Measurements from ENCODE around the gene BRIP1.

Gene BRIP1

DNA sequence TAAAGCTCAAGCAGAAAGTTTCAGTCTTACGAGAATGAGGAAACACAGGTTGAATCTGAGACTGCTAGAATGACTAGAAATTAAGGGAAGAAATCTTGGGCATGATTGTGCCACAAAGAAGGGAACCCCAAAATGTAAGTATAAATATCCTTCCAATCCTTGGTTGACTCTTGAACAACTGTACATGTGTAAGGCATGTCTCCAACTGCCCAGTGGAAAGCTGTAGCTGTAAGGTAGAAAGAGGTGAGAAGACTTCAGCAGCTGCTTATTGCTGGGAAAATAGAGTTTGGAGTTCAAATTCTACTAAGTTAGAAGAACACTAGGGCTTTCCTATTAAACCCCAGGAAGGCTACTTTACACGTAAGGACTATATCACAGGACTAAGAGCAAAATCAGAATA lies 212.6 kb downstream of the BRIP1 start:
- DNase-seq, result no peak

DNA sequence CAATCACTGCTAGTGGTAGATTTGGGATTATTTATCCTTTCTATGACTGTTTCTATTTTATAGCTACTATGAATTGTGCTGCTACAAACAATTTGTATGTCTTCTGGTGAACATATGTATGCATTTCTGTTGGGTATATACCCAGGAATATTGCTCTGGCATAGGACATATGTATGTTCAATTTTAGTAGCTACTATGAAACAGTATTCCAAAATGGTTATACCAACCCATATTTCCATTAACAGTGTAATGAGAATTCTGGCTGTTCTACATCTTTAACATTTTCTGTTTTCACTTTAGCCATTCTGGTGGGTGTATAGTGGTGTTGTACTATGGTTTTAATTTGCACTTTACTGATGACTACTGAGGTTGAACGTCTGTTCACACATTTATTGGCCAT lies 214.7 kb downstream of the BRIP1 start:
- no peak for DNase-seq

DNA sequence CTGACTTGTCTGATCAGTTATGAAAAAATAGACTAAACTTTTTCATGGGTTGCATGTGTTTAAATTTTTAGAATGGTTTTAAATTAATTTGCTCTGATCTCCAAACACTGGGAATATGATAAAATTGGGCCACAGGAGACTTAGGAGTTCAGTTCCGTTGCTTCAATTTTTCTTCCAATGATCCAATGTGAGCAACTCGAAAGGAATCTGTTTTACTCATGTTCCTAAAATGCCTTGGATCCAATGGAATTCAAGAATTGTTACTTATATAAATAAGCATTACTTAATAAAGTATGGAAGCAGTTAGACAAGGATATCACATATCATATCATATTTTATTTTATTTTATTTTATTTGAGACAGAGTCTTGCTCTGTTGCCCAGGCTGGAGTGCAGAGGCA lies 216.3 kb downstream of the BRIP1 start:
- no peak for DNase-seq

DNA sequence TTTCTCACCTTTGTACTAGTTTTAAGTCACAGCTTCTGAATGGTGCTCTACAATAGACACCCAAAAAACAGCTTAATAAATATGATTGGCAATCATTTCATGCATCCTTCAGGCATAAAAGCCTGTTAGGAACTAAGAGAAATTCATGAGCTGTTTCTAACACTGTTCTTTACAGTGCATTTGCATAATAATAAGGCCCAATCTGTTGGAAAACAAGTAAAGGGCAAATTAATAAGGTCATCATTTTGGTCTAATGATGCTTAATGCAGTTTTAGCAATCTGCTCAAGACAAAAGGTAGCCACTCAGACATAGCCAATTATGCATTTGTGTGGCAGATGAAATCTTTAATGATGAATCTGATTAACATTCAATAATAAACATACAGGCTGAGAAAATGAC lies 216.8 kb downstream of the BRIP1 start:
- no peak for DNase-seq

GRCh38 chr17:61645920-61646319 lies 217.4 kb downstream of the BRIP1 start:
- no peak for DNase-seq

GRCh38 chr17:61644800-61645774 lies 218.2 kb downstream of the BRIP1 start:
- DNase-seq, result no peak

DNA sequence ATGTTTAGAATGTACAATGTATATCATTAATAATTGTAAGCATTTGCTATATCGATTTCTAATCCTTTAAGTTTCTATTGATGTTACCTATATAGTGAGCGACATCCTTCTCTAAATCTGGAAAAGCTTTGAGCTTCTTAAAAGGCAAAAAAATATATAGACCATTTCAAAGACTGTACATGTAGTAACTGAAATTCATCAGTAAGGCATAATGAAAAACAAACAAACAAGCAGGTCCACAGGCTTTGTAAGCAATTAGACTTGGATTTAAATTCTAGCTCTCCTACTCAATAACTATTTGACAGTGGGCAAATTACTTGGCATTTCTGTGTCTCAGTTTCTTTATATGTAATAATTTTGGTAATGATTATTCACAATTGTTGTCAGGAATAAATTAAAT lies 220.6 kb downstream of the BRIP1 start:
- DNase-seq, result no peak

GRCh38 chr17:61641715-61642114 lies 221.6 kb downstream of the BRIP1 start:
- DNase-seq, result no peak

DNA sequence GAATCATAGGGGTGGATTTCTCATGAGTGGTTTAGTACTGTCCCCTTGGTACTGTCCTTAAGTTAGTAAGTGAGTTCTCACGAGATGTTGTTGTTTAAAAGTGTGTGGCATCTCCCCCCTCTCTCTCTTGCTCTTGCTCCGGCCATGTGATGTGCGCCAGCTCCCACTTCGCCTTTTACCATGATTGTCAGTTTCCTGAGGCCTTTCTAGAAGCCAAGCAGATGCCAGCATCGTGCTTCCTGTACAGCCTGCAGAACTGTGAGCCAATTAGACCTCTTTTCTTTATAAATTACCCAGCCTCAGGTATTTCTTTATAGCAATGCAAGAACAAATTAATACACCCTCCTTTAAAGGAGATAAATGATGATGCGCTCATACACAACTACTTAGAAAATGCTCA lies 222.2 kb downstream of the BRIP1 start:
- no peak for DNase-seq

- no peak for DNase-seq
Measured at GRCh38 chr17:61639818-61640217, 223.5 kb downstream of the BRIP1 start.

- no peak for DNase-seq
Measured at GRCh38 chr17:61638087-61638486, 225.2 kb downstream of the BRIP1 start.

GRCh38 chr17:61635913-61636432 lies 227.4 kb downstream of the BRIP1 start:
- DNase-seq, result peak in 4 of 6 experiments; percentile 0 to 20 (median 3)

GRCh38 chr17:61634942-61635538 lies 228.3 kb downstream of the BRIP1 start:
- no peak for DNase-seq

- no peak for DNase-seq
Measured at GRCh38 chr17:61634011-61634539, 229.3 kb downstream of the BRIP1 start.

- no peak for DNase-seq
Measured at GRCh38 chr17:61632826-61633225, 230.5 kb downstream of the BRIP1 start.

DNA sequence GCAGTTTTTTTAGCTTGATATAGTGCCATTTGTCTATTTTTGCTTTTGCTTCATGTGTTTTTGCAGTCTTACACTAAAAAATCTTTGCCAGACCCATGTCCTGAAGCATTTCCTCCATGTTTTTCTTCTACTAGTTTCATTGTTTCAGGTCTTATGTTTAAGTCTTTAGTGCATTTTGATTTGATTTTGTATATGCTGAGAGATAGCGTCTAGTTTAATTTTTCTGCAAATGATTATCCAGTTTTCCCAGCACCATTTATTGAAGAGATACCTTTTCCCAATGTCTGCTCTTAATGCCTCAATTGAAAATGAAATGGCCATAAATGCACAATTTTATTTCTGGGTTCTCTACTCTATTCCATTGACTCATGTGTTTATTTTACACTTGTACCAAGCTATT lies 231.5 kb downstream of the BRIP1 start:
- no peak for DNase-seq
